IMR-90 (cell line): ENCODE data around the gene LILRB2. TPM values are rescaled to one million over a fixed set of nuclear protein-coding genes. Genes with fewer than 3 reads are reported as not detected.

Source experiments
- ATAC-seq: fragments of 200-7000 bp; cut with Tn5 transposase; 2 replicates; pipeline ENCODE4 v1.9.1; 2020; ENCODE audit warnings: low read depth, mild to moderate bottlenecking, moderate library complexity
- BruUV-seq: library from RNA; stranded (reverse); fragments of 400-500 nt; replicated peaks from 2 replicates; lab custom pipeline; 2021; lab: Mats Ljungman, UMichigan
- CTCF ChIA-PET: fragments of 300-600 bp; formaldehyde crosslinking; extraction: SDS; loops from one replicate; lab custom pipeline; 2021; ENCODE audit warnings: antibody characterized with exemption; lab: Yijun Ruan, JAX
- POLR2A ChIA-PET: fragments of 300-600 bp; sonication (Branson Sonifier 250); formaldehyde crosslinking; loops from one replicate; lab custom pipeline; 2022; ENCODE audit warnings: antibody characterized with exemption; ENCODE audit not compliant: unreplicated experiment; lab: Charles Lee
- DNase-seq: peaks from one replicate; pipeline ENCODE4 v3.0.0; 2013
- H2AFZ ChIP-seq: replicated peaks from 2 replicates; pipeline ENCODE3; 2013; ENCODE audit warnings: low read length, mild to moderate bottlenecking; ENCODE audit not compliant: poor library complexity
- H2AK5ac ChIP-seq: 2 replicates; pipeline ENCODE4 v1.6.1; 2013; ENCODE audit warnings: low read depth, low read length, inconsistent platforms
- H2AK9ac ChIP-seq: replicated peaks from 2 replicates; pipeline ENCODE3; 2013; ENCODE audit warnings: mild to moderate bottlenecking, low read depth, low read length, moderate library complexity; ENCODE audit not compliant: poor library complexity
- H2BK120ac ChIP-seq: 2 replicates; pipeline ENCODE4 v1.6.1; 2013; ENCODE audit warnings: low read depth, low read length, inconsistent platforms
- H2BK15ac ChIP-seq: 3 replicates; pipeline ENCODE4 v1.6.1; 2013; ENCODE audit warnings: low read depth, low read length, inconsistent platforms
- H2BK20ac ChIP-seq: 2 replicates; pipeline ENCODE4 v1.6.1; 2013; ENCODE audit warnings: low read depth, mild to moderate bottlenecking, inconsistent platforms, low read length, moderate library complexity
- H2BK5ac ChIP-seq: 2 replicates; pipeline ENCODE4 v1.6.1; 2013; ENCODE audit warnings: mild to moderate bottlenecking, low read depth, low read length, inconsistent platforms; ENCODE audit not compliant: poor library complexity, severe bottlenecking
- H3K14ac ChIP-seq: replicated peaks from 2 replicates; pipeline ENCODE4 v1.6.1; 2013; ENCODE audit warnings: low read depth, low read length, inconsistent platforms
- H3K18ac ChIP-seq: 2 replicates; pipeline ENCODE4 v1.6.1; 2013; ENCODE audit warnings: low read depth, low read length, control low read depth
- H3K23ac ChIP-seq: 2 replicates; pipeline ENCODE4 v1.6.1; 2013; ENCODE audit warnings: low read depth, low read length, inconsistent platforms
- H3K27ac ChIP-seq: 2 replicates; pipeline ENCODE4 v1.5.1; 2013; ENCODE audit warnings: mild to moderate bottlenecking, control low read depth, low read length; ENCODE audit not compliant: insufficient read depth
- H3K27me3 ChIP-seq: 2 replicates; pipeline ENCODE4 v1.6.1; 2013; ENCODE audit warnings: low read length; ENCODE audit not compliant: control insufficient read depth, insufficient read depth
- H3K36me3 ChIP-seq: 2 replicates; pipeline ENCODE4 v1.6.1; 2013; ENCODE audit warnings: low read length, mixed read lengths; ENCODE audit not compliant: control insufficient read depth, insufficient read depth
- H3K4ac ChIP-seq: 2 replicates; pipeline ENCODE4 v1.6.1; 2013; ENCODE audit warnings: low read depth, low read length, inconsistent platforms
- H3K4me1 ChIP-seq: 2 replicates; pipeline ENCODE4 v1.6.1; 2013; ENCODE audit warnings: low read length, mixed read lengths; ENCODE audit not compliant: control insufficient read depth, insufficient read depth
- H3K4me2 ChIP-seq: 2 replicates; pipeline ENCODE4 v1.6.1; 2013; ENCODE audit warnings: low read depth, mild to moderate bottlenecking, control low read depth, low read length, moderate library complexity
- H3K4me3 ChIP-seq: 2 replicates; pipeline ENCODE4 v1.5.1; 2013; ENCODE audit warnings: low read depth, mild to moderate bottlenecking, control low read depth, low read length, moderate library complexity; ENCODE audit not compliant: insufficient read depth
- H3K56ac ChIP-seq: 2 replicates; pipeline ENCODE4 v1.6.1; 2013; ENCODE audit warnings: low read length, inconsistent platforms; ENCODE audit not compliant: insufficient read depth; ENCODE audit errors: extremely low read depth
- H3K79me1 ChIP-seq, 2 experiments: 2 replicates each; pipeline ENCODE4 v1.6.1; 2013; ENCODE audit warnings: low read length in 2 of 2, inconsistent platforms in 1 of 2, low read depth in 1 of 2
- H3K9ac ChIP-seq: 2 replicates; pipeline ENCODE4 v1.6.1; 2013; ENCODE audit warnings: low read depth, low read length, control low read depth
- H3K9me1 ChIP-seq: 2 replicates; pipeline ENCODE4 v1.6.1; 2013; ENCODE audit warnings: low read length, inconsistent platforms; ENCODE audit not compliant: insufficient read depth
- H3K9me3 ChIP-seq: 2 replicates; pipeline ENCODE4 v1.6.1; 2013; ENCODE audit warnings: low read length; ENCODE audit not compliant: control insufficient read depth, insufficient read depth
- H4K20me1 ChIP-seq: 2 replicates; pipeline ENCODE4 v1.6.1; 2013; ENCODE audit warnings: low read length, inconsistent platforms; ENCODE audit not compliant: insufficient read depth
- H4K5ac ChIP-seq: 2 replicates; pipeline ENCODE4 v1.6.1; 2013; ENCODE audit warnings: mild to moderate bottlenecking, low read depth, low read length, control low read depth
- H4K8ac ChIP-seq, 2 experiments: 2 replicates each; pipeline ENCODE4 v1.6.1; 2013; ENCODE audit warnings: low read depth in 2 of 2, low read length in 2 of 2, control low read depth in 1 of 2, inconsistent platforms in 1 of 2
- H4K91ac ChIP-seq: 2 replicates; pipeline ENCODE4 v1.6.1; 2013; ENCODE audit warnings: low read depth, low read length, inconsistent platforms; ENCODE audit not compliant: insufficient read depth
- BHLHE40 ChIP-seq: fragments of 150-350 bp; IDR thresholded peaks from 2 replicates; pipeline ENCODE4 v1.6.1; 2016; ENCODE audit warnings: mild to moderate bottlenecking, low read depth, low read length
- CEBPB ChIP-seq: IDR thresholded peaks from 2 replicates; pipeline ENCODE4 v1.6.1; 2012; ENCODE audit warnings: low read depth, low read length, improper control_type of control experiment
- CHD1 ChIP-seq: IDR thresholded peaks from 2 replicates; pipeline ENCODE4 v1.6.1; 2012; ENCODE audit warnings: low read depth, low read length, improper control_type of control experiment
- ELK1 ChIP-seq: fragments of 150-350 bp; IDR thresholded peaks from 2 replicates; pipeline ENCODE4 v1.6.1; 2016; ENCODE audit warnings: low read depth, mild to moderate bottlenecking, low read length, moderate library complexity, borderline replicate concordance
- FOS ChIP-seq: fragments of 150-350 bp; IDR thresholded peaks from 2 replicates; pipeline ENCODE4 v1.6.1; 2016; ENCODE audit warnings: low read depth, low read length
- MAFK ChIP-seq: IDR thresholded peaks from 2 replicates; pipeline ENCODE4 v1.6.1; 2012; ENCODE audit warnings: low read depth, low read length, improper control_type of control experiment
- MAZ ChIP-seq: IDR thresholded peaks from 2 replicates; pipeline ENCODE4 v1.6.1; 2012; ENCODE audit warnings: low read depth, mild to moderate bottlenecking, low read length, improper control_type of control experiment, moderate library complexity, borderline replicate concordance
- MXI1 ChIP-seq: IDR thresholded peaks from 2 replicates; pipeline ENCODE4 v1.6.1; 2012; ENCODE audit warnings: low read depth, mild to moderate bottlenecking, low read length, moderate library complexity, borderline replicate concordance
- NFE2L2 ChIP-seq: fragments of 150-350 bp; IDR thresholded peaks from 2 replicates; pipeline ENCODE4 v1.6.1; 2016; ENCODE audit warnings: low read depth, mild to moderate bottlenecking, low read length
- POLR2A ChIP-seq: IDR thresholded peaks from 2 replicates; pipeline ENCODE4 v1.6.1; 2012; ENCODE audit warnings: mild to moderate bottlenecking, low read depth, low read length
- RAD21 ChIP-seq: IDR thresholded peaks from 2 replicates; pipeline ENCODE4 v1.6.1; 2012; ENCODE audit warnings: low read length, improper control_type of control experiment
- RCOR1 ChIP-seq: IDR thresholded peaks from 2 replicates; pipeline ENCODE4 v1.6.1; 2012; ENCODE audit warnings: mild to moderate bottlenecking, low read length, improper control_type of control experiment; ENCODE audit not compliant: insufficient replicate concordance
- RFX5 ChIP-seq: IDR thresholded peaks from 2 replicates; pipeline ENCODE4 v1.8.0; 2012; ENCODE audit warnings: low read depth, mild to moderate bottlenecking, low read length, moderate library complexity
- SMC3 ChIP-seq: fragments of 150-350 bp; IDR thresholded peaks from 2 replicates; pipeline ENCODE4 v1.6.1; 2016; ENCODE audit warnings: low read depth, mild to moderate bottlenecking, antibody characterized with exemption, low read length, moderate library complexity
- WGBS, 2 experiments: methylation state at CpG; one replicate each; pipeline versions ENCODE4 v1.1.5 to v1.1.7; 2013; ENCODE audit warnings: missing lambda C conversion rate in 2 of 2; ENCODE audit not compliant: insufficient read length in 1 of 2; ENCODE audit errors: extremely low coverage in 2 of 2; 5-methylcytosine and 5-hydroxymethylcytosine counted together
- dilution Hi-C: fragments of 300-500 bp; cut with HindIII; formaldehyde crosslinking; loops from one replicate; pipeline ENCODE4 v1.14.3; 2018; ENCODE audit warnings: low sequenced_read_pairs; ENCODE audit not compliant: unreplicated experiment
- in situ Hi-C: fragments of 300-500 bp; cut with MboI; formaldehyde crosslinking; loops from 3 replicates; pipeline ENCODE4 v1.14.3; 2019; ENCODE audit warnings: low sequenced_read_pairs, inconsistent platforms, mixed read lengths
- intact Hi-C: fragments of 100-400 bp; cut with micrococcal nuclease; formaldehyde crosslinking; loops from 2 replicates; pipeline ENCODE4 v1.10.0; 2022
- polyA plus RNA-seq, 3 experiments: library from polyadenylated mRNA; depleted of rRNA; stranded (reverse); fragments of >200 nt; gene quantifications; 2 replicates each; pipeline ENCODE4 v1.2.3, GENCODE V29; 2012; ENCODE audit warnings: low replicate concordance in 1 of 3
- total RNA-seq: library from RNA; depleted of rRNA; stranded (reverse); fragments of >200 nt; gene quantifications from 2 replicates; pipeline ENCODE4 v1.2.3, GENCODE V29; 2012
- TF ChIP-seq, protein P1 (sequence below): fragments of 150-350 bp; IDR thresholded peaks from 2 replicates; pipeline ENCODE4 v1.6.1; 2017; ENCODE audit warnings: mild to moderate bottlenecking, antibody characterized with exemption, low read length, low read depth
- TF ChIP-seq, protein P2 (sequence below): conservative IDR thresholded peaks from 2 replicates; pipeline ENCODE4 v1.5.1; 2012; ENCODE audit warnings: mild to moderate bottlenecking, low read depth, low read length, improper control_type of control experiment

The LILRB2 gene
- total and polyA plus RNA-seq, 2 of the 4 experiments (the other 2 are of a cell fraction), result not detected

GRCh38 chr19:54305141-54305540 lies 24.2 kb upstream of the LILRB2 start:
- Histone ChIP-seq H3K9ac (no peak overlapping the region), H3K56ac (no peak overlapping the region), H3K27me3 (no peaks in the 10 kb centered on the region), H3K36me3 (no peaks in the 10 kb centered on the region), H3K4ac (no peak overlapping the region), H3K23ac (no peak overlapping the region), H3K27ac (no peak overlapping the region), H2BK120ac (no peak overlapping the region), H3K4me1 (no peaks in the 10 kb centered on the region), H3K9me1 (no peaks in the 10 kb centered on the region), H4K20me1 (no peaks in the 10 kb centered on the region), H4K5ac (no peak overlapping the region), H3K79me1 (no peaks in the 10 kb centered on the region), H3K18ac (no peak overlapping the region), H2BK5ac (no peak overlapping the region), H4K8ac (no peak overlapping the region), H2BK15ac (no peak overlapping the region), H2AFZ (no peak overlapping the region), H2BK20ac (no peak overlapping the region), H3K9me3 (peaks cover 9% of the 10 kb centered on the region), H2AK5ac (no peak overlapping the region), H2AK9ac (no peak overlapping the region), H3K4me2 (no peak overlapping the region), H3K4me3 (no peak overlapping the region), H3K14ac (no peak overlapping the region), H4K91ac (no peak overlapping the region)
- in situ Hi-C loops (no loop called here), dilution Hi-C loops (no loop called here), intact Hi-C loops (no loop called here)
- no peak for ATAC-seq
- no peak for DNase-seq
- TF ChIP-seq SMC3 (no peak), CHD1 (no peak), RAD21 (no peak), FOS (no peak), BHLHE40 (no peak), MXI1 (no peak), MAZ (no peak), NFE2L2 (no peak), MAFK (no peak), POLR2A (no peak), RCOR1 (no peak), CEBPB (no peak), RFX5 (no peak), ELK1 (no peak)
- TF ChIP-seq, protein P1, sequence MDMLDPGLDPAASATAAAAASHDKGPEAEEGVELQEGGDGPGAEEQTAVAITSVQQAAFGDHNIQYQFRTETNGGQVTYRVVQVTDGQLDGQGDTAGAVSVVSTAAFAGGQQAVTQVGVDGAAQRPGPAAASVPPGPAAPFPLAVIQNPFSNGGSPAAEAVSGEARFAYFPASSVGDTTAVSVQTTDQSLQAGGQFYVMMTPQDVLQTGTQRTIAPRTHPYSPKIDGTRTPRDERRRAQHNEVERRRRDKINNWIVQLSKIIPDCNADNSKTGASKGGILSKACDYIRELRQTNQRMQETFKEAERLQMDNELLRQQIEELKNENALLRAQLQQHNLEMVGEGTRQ, result no peak
- TF ChIP-seq, protein P2, sequence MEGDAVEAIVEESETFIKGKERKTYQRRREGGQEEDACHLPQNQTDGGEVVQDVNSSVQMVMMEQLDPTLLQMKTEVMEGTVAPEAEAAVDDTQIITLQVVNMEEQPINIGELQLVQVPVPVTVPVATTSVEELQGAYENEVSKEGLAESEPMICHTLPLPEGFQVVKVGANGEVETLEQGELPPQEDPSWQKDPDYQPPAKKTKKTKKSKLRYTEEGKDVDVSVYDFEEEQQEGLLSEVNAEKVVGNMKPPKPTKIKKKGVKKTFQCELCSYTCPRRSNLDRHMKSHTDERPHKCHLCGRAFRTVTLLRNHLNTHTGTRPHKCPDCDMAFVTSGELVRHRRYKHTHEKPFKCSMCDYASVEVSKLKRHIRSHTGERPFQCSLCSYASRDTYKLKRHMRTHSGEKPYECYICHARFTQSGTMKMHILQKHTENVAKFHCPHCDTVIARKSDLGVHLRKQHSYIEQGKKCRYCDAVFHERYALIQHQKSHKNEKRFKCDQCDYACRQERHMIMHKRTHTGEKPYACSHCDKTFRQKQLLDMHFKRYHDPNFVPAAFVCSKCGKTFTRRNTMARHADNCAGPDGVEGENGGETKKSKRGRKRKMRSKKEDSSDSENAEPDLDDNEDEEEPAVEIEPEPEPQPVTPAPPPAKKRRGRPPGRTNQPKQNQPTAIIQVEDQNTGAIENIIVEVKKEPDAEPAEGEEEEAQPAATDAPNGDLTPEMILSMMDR, result no peak
- no CpG with 5 or more reads among the region's 1 CpG for WGBS, 2 experiments
- no TSS peak for BruUV-seq
- POLR2A ChIA-PET, result no interaction called here
- CTCF ChIA-PET, result no interaction called here
